Endothelial cell (in vitro differentiated cells): ENCODE measurements around the gene PIK3CD. TPM values are rescaled to one million over a fixed set of nuclear protein-coding genes. Genes with fewer than 3 reads are reported as not detected.

ENCODE experiments used
- DNase-seq: peaks from one replicate; pipeline ENCODE4 v3.0.0; 2021; ENCODE audit warnings: low spot score
- H3K27ac Mint-ChIP-seq: one replicate; pipeline ENCODE4 v1.8.0; 2021; ENCODE audit warnings: mixed read lengths, inconsistent platforms; ENCODE audit not compliant: unreplicated experiment
- H3K27me3 Mint-ChIP-seq: one replicate; pipeline ENCODE4 v1.8.0; 2021; ENCODE audit warnings: mild to moderate bottlenecking, moderate library complexity, mixed read lengths, inconsistent platforms; ENCODE audit not compliant: unreplicated experiment
- H3K36me3 Mint-ChIP-seq: one replicate; pipeline ENCODE4 v1.8.0; 2021; ENCODE audit warnings: mild to moderate bottlenecking, low read depth, mixed read lengths, inconsistent platforms; ENCODE audit not compliant: unreplicated experiment
- H3K4me1 Mint-ChIP-seq: one replicate; pipeline ENCODE4 v1.8.0; 2021; ENCODE audit warnings: mild to moderate bottlenecking, mixed read lengths, inconsistent platforms; ENCODE audit not compliant: unreplicated experiment
- H3K4me3 Mint-ChIP-seq: one replicate; pipeline ENCODE4 v1.8.0; 2021; ENCODE audit warnings: mild to moderate bottlenecking, mixed read lengths, inconsistent platforms; ENCODE audit not compliant: unreplicated experiment
- H3K9me3 Mint-ChIP-seq: one replicate; pipeline ENCODE4 v1.8.0; 2021; ENCODE audit warnings: mixed read lengths, inconsistent platforms; ENCODE audit not compliant: unreplicated experiment
- total RNA-seq: library from RNA; stranded (reverse); fragmentation: NEBNext Ultra II Directional; extraction: Animal tissue kit (Norgen Biotek cat#: 25700); gene quantifications from one replicate; pipeline ENCODE4 v1.2.1, GENCODE V29; 2021; ENCODE audit not compliant: unreplicated experiment
- TF ChIP-seq, protein P1 (sequence below): fragments of 200-600 bp; sonication (generic); IDR thresholded peaks from one replicate; pipeline ENCODE4 v1.5.0; 2021; ENCODE audit warnings: antibody characterized with exemption; ENCODE audit not compliant: unreplicated experiment

Gene PIK3CD
- total RNA-seq, 1 donor from 2014 or later = 30.3 TPM

DNA sequence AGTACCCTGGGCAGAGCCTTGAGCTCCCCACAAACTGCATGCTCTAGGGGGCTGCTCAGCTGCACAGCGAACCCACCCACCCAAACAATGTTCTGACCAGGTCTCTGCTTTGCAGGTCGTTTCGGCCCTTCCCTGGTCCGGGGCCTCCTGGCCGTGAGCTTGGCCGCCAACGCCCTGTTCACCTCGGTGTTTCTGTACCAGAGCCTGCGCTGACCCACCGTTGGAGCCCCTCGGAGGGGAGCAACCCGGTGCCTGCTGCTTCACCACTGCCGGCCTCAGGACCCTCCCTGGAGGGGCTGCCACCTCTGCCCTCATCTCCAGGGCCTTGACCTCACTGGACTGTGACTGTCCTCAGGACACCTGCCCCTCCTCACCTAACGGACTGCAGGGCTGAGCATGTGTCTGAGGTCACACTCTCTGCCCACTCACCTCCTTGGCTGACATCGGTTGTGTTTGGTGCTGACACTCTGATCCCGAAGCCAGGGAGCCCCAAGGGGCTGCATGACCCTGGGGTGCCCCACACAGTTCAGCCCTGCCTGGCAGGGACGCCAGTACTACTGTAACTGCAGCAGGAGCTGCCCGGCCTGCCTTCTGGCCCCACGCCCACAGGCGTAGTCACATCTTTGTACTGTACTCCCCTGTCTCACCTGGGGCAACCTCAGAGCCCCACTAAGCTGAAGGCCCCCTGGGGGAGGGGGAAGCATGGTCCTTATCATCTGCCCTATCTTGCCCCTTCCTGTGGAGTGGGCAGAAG, 38.5 kb upstream of the PIK3CD start:
- Mint-ChIP-seq H3K27me3 (peaks cover 6% of the 10 kb centered on the region), H3K27ac (no peak overlapping the region)

GRCh38 chr1:9613625-9614299, 37.8 kb upstream of the PIK3CD start:
- Mint-ChIP-seq H3K9me3 (no peaks in the 10 kb centered on the region), H3K27ac (no peak overlapping the region), H3K4me3 (no peak overlapping the region), H3K27me3 (peaks cover 6% of the 10 kb centered on the region), H3K4me1 (no peaks in the 10 kb centered on the region), H3K36me3 (no peaks in the 10 kb centered on the region)
- DNase-seq = no peak
- TF ChIP-seq, protein P1, sequence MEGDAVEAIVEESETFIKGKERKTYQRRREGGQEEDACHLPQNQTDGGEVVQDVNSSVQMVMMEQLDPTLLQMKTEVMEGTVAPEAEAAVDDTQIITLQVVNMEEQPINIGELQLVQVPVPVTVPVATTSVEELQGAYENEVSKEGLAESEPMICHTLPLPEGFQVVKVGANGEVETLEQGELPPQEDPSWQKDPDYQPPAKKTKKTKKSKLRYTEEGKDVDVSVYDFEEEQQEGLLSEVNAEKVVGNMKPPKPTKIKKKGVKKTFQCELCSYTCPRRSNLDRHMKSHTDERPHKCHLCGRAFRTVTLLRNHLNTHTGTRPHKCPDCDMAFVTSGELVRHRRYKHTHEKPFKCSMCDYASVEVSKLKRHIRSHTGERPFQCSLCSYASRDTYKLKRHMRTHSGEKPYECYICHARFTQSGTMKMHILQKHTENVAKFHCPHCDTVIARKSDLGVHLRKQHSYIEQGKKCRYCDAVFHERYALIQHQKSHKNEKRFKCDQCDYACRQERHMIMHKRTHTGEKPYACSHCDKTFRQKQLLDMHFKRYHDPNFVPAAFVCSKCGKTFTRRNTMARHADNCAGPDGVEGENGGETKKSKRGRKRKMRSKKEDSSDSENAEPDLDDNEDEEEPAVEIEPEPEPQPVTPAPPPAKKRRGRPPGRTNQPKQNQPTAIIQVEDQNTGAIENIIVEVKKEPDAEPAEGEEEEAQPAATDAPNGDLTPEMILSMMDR = no peak

More for the DNA sequence above, 38.5 kb upstream of the PIK3CD start:
- TF ChIP-seq, protein P1 = no peak
- H3K36me3 Mint-ChIP-seq = no peaks in the 10 kb centered on the region
- no peak overlapping the region for H3K4me3 Mint-ChIP-seq
- no peaks in the 10 kb centered on the region for H3K4me1 Mint-ChIP-seq
- no peaks in the 10 kb centered on the region for H3K9me3 Mint-ChIP-seq
- DNase-seq = no peak

DNA sequence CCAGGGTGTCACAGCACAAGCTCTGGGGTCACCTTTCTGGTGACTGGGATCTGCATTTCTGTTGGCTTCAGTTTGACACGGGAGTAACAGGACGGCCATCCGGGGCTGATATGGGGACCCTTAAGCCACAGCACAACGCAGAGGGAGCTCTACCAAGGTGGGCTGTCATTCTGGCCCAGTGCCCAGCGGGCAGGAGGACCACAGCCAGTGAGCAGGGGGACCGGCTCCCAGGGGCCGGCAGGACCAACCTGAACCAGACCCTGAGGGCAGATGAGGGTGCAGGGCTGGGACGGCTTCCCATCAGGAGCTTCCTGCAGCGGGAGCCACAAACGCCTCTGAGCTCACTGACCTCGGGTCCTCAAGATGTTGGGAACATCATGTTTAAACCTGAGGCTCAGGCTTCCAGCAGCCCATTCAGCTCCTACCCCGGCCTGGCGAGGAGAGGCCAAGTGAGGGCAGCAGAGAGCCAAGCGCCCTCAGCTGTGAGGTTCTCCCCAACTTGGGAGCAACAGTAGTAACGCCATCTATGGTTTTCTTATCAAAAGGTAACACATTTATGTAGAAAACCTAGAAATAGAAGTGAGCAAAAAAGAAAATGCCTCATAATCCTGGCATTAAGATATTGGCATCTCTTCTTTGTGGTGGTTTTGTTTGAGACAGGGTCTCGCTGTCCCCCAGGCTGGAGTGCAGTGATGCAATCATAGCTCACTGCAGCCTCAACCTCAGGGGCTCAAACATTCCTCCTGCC, 36.0 kb upstream of the PIK3CD start:
- peaks cover 6% of the 10 kb centered on the region for H3K27me3 Mint-ChIP-seq
- TF ChIP-seq, protein P1 = no peak
- H3K36me3 Mint-ChIP-seq = peaks cover 4% of the 10 kb centered on the region
- H3K4me1 Mint-ChIP-seq = no peaks in the 10 kb centered on the region
- no peak overlapping the region for H3K27ac Mint-ChIP-seq
- H3K9me3 Mint-ChIP-seq = no peaks in the 10 kb centered on the region
- no peak overlapping the region for H3K4me3 Mint-ChIP-seq
- DNase-seq = peak; percentile 69

GRCh38 chr1:9618909-9619679, 32.4 kb upstream of the PIK3CD start:
- no peak overlapping the region for H3K27ac Mint-ChIP-seq
- DNase-seq = no peak
- H3K36me3 Mint-ChIP-seq = peaks cover 4% of the 10 kb centered on the region
- no peaks in the 10 kb centered on the region for H3K9me3 Mint-ChIP-seq
- no peaks in the 10 kb centered on the region for H3K4me1 Mint-ChIP-seq
- peak overlapping the region; percentile 66 for H3K4me3 Mint-ChIP-seq
- TF ChIP-seq, protein P1 = no peak
- H3K27me3 Mint-ChIP-seq = peaks cover under 1% of the 10 kb centered on the region
